HCT116 (cell line): ENCODE results near the gene DPY30. TPM values are rescaled to one million over a fixed set of nuclear protein-coding genes. Genes with fewer than 3 reads are reported as not detected.

Source experiments
- ATAC-seq: fragments of 200-7000 bp; cut with Tn5 transposase; 2 replicates; pipeline ENCODE4 v1.9.1; 2020; ENCODE audit warnings: mild to moderate bottlenecking, moderate library complexity
- BruUV-seq: library from RNA; stranded (reverse); fragments of 400-500 nt; replicated peaks from 2 replicates; lab custom pipeline; 2021; lab: Mats Ljungman, UMichigan
- CTCF ChIA-PET: fragments of 300-600 bp; sonication (Branson Sonifier 250); formaldehyde crosslinking; loops from one replicate; lab custom pipeline; 2021; ENCODE audit warnings: antibody characterized with exemption; lab: Charles Lee
- POLR2A ChIA-PET: fragments of 300-600, 350-600 bp; sonication (Branson Sonifier 250); formaldehyde crosslinking; loops from one replicate; lab custom pipeline; 2021; ENCODE audit warnings: antibody characterized with exemption; lab: Charles Lee
- RAD21 ChIA-PET, 2 experiments: fragments of 300-600 bp; sonication (Branson Sonifier 250); formaldehyde crosslinking; loops; one replicate each; lab custom pipeline; 2023; ENCODE audit warnings: low total read pairs in 2 of 2; ENCODE audit not compliant: uncharacterized antibody in 2 of 2, unreplicated experiment in 2 of 2, low non-redundant PET in 1 of 2; lab: Charles Lee
- DNase-seq: peaks from one replicate; pipeline ENCODE4 v3.0.0-alpha.2; 2010; ENCODE audit warnings: low read depth, low spot score
- H2AFZ ChIP-seq: fragments of 200-600 bp; shearing (Covaris generic), sonication (generic); 2 replicates; pipeline ENCODE4 v1.6.1; 2017; ENCODE audit warnings: low read depth, mixed run types, mixed read lengths, antibody characterized with exemption, low read length; ENCODE audit not compliant: poor library complexity, severe bottlenecking
- H3K27ac ChIP-seq: 2 replicates; pipeline ENCODE4 v1.5.1; 2012; ENCODE audit warnings: low read depth, low read length
- H3K27me3 ChIP-seq: fragments of 200-600 bp; sonication (generic); 2 replicates; pipeline ENCODE4 v1.6.1; 2016; ENCODE audit warnings: mixed run types, low read length, mixed read lengths; ENCODE audit not compliant: insufficient read depth
- H3K36me3 ChIP-seq, 2 experiments: fragments of 200-500 bp in 1 of 2; fragments of 200-600 bp in 1 of 2; sonication (Bioruptor generic) in 1 of 2; sonication (generic) in 1 of 2; 2 replicates each; pipeline versions ENCODE4 v1.5.1 to v1.6.1; 2014 to 2016; ENCODE audit warnings: low read length in 2 of 2, inconsistent platforms in 1 of 2, mixed read lengths in 1 of 2, mixed run types in 1 of 2; ENCODE audit not compliant: insufficient read depth in 2 of 2, control insufficient read depth in 1 of 2
- H3K4me1 ChIP-seq, 2 experiments: fragments of 200-600 bp in 1 of 2; sonication (generic) in 1 of 2; 2 replicates each; pipeline versions ENCODE4 v1.5.1 to v1.6.1; 2012 to 2017; ENCODE audit warnings: low read length in 2 of 2, inconsistent platforms in 1 of 2, mild to moderate bottlenecking in 1 of 2, mixed read lengths in 1 of 2, mixed run types in 1 of 2, moderate library complexity in 1 of 2; ENCODE audit not compliant: insufficient read depth in 2 of 2, control insufficient read depth in 1 of 2
- H3K4me2 ChIP-seq: fragments of 200-600 bp; sonication (generic); 2 replicates; pipeline ENCODE4 v1.6.1; 2017; ENCODE audit warnings: mixed run types, low read length, mixed read lengths
- H3K4me3 ChIP-seq, 2 experiments: fragments of 200-600 bp in 1 of 2; sonication (generic) in 1 of 2; replicated peaks in 1 of 2; 2 replicates each; pipeline ENCODE4 v1.5.1; 2011 to 2016; ENCODE audit warnings: low read length in 2 of 2, control low read depth in 1 of 2, low read depth in 1 of 2, mild to moderate bottlenecking in 1 of 2, mixed read lengths in 1 of 2, mixed run types in 1 of 2
- H3K79me2 ChIP-seq: fragments of 200-600 bp; sonication (generic); 2 replicates; pipeline ENCODE4 v1.6.1; 2017; ENCODE audit warnings: mild to moderate bottlenecking, mixed run types, low read length, moderate library complexity, mixed read lengths; ENCODE audit not compliant: insufficient read depth
- H3K9ac ChIP-seq: fragments of 200-600 bp; sonication (generic); 2 replicates; pipeline ENCODE4 v1.6.1; 2016; ENCODE audit warnings: low read length, mixed read lengths
- H3K9me2 ChIP-seq: fragments of 200-600 bp; sonication (generic), shearing (Covaris generic); 2 replicates; pipeline ENCODE4 v1.6.1; 2017; ENCODE audit warnings: mixed run types, mild to moderate bottlenecking, moderate library complexity; ENCODE audit not compliant: insufficient read depth
- H3K9me3 ChIP-seq, 2 experiments: fragments of 200-500 bp in 1 of 2; fragments of 200-600 bp in 1 of 2; sonication (Bioruptor generic) in 1 of 2; sonication (generic) in 1 of 2; 2 replicates each; pipeline ENCODE4 v1.6.1; 2014 to 2017; ENCODE audit warnings: low read length in 2 of 2, mixed read lengths in 2 of 2, inconsistent platforms in 1 of 2, low read depth in 1 of 2, mild to moderate bottlenecking in 1 of 2, mixed run types in 1 of 2, moderate library complexity in 1 of 2; ENCODE audit not compliant: control insufficient read depth in 1 of 2, insufficient read depth in 1 of 2
- H4K20me1 ChIP-seq: fragments of 200-600 bp; sonication (generic), shearing (Covaris generic); 2 replicates; pipeline ENCODE4 v1.6.1; 2017; ENCODE audit warnings: mixed run types, mild to moderate bottlenecking, moderate library complexity; ENCODE audit not compliant: insufficient read depth
- ATF3 ChIP-seq: IDR thresholded peaks from 2 replicates; pipeline ENCODE4 v1.6.1; 2012
- CBX3 ChIP-seq: IDR thresholded peaks from 2 replicates; pipeline ENCODE4 v1.6.1; 2012; ENCODE audit warnings: low read depth
- CEBPB ChIP-seq: IDR thresholded peaks from 2 replicates; pipeline ENCODE4 v1.6.1; 2012; ENCODE audit warnings: low read depth
- CTCF ChIP-seq, 3 experiments: fragments of 200-600 bp in 1 of 3; sonication (generic) in 1 of 3; IDR thresholded peaks in 2 of 3; conservative IDR thresholded peaks in 1 of 3; 2 replicates each; pipeline ENCODE4 v1.5.1; 2012 to 2017; ENCODE audit warnings: low read depth in 2 of 3, low read length in 2 of 3, antibody characterized with exemption in 1 of 3, borderline replicate concordance in 1 of 3, control low read depth in 1 of 3, mild to moderate bottlenecking in 1 of 3, mixed read lengths in 1 of 3, mixed run types in 1 of 3, moderate library complexity in 1 of 3; ENCODE audit not compliant: insufficient read depth in 1 of 3
- ELF1 ChIP-seq: IDR thresholded peaks from 2 replicates; pipeline ENCODE4 v1.6.1; 2012; ENCODE audit warnings: low read depth, borderline replicate concordance
- EZH2 ChIP-seq: fragments of 200-600 bp; sonication (generic); IDR thresholded peaks from 2 replicates; pipeline ENCODE4 v1.6.1; 2017; ENCODE audit warnings: antibody characterized with exemption, mixed run types
- FOSL1 ChIP-seq: IDR thresholded peaks from 2 replicates; pipeline ENCODE4 v1.6.1; 2012; ENCODE audit warnings: low read depth
- JUND ChIP-seq: IDR thresholded peaks from 2 replicates; pipeline ENCODE4 v1.6.1; 2012
- POLR2A ChIP-seq: IDR thresholded peaks from 2 replicates; pipeline ENCODE4 v1.7.0; 2011; ENCODE audit warnings: borderline replicate concordance; ENCODE audit not compliant: insufficient read depth, insufficient read length; ENCODE audit errors: extremely low read depth
- POLR2AphosphoS5 ChIP-seq: IDR thresholded peaks from 2 replicates; pipeline ENCODE4 v1.6.1; 2011; ENCODE audit warnings: mild to moderate bottlenecking, low read depth, low read length, moderate library complexity
- RAD21 ChIP-seq: IDR thresholded peaks from 2 replicates; pipeline ENCODE4 v1.6.1; 2012; ENCODE audit warnings: low read depth, mild to moderate bottlenecking
- SIN3A ChIP-seq: IDR thresholded peaks from 2 replicates; pipeline ENCODE4 v1.6.1; 2012; ENCODE audit warnings: low read depth
- SP1 ChIP-seq: IDR thresholded peaks from 2 replicates; pipeline ENCODE4 v1.6.1; 2012; ENCODE audit warnings: low read depth
- TCF7L2 ChIP-seq: IDR thresholded peaks from 2 replicates; pipeline ENCODE4 v1.7.0; 2011; ENCODE audit warnings: borderline replicate concordance, inconsistent platforms; ENCODE audit not compliant: insufficient read depth, insufficient read length; ENCODE audit errors: extremely low read depth
- YY1 ChIP-seq: IDR thresholded peaks from 2 replicates; pipeline ENCODE4 v1.6.1; 2011; ENCODE audit warnings: low read length, low read depth, moderate library complexity, mild to moderate bottlenecking; ENCODE audit not compliant: insufficient replicate concordance; ENCODE audit errors: extremely low read depth
- ZFX ChIP-seq: fragments of 450-650 bp; IDR thresholded peaks from 2 replicates; pipeline ENCODE4 v1.6.1; 2017
- intact Hi-C: fragments of 100-400 bp; cut with micrococcal nuclease; formaldehyde crosslinking; loops from 2 replicates; pipeline ENCODE4 v1.10.0; 2022
- total RNA-seq: library from RNA; stranded (reverse); gene quantifications from one replicate; pipeline ENCODE4 v1.2.1, GENCODE V29; 2021; ENCODE audit not compliant: unreplicated experiment
- TF ChIP-seq, protein P1 (sequence below): IDR thresholded peaks from 2 replicates; pipeline ENCODE4 v1.6.1; 2012
- TF ChIP-seq, protein P2 (sequence below): IDR thresholded peaks from 2 replicates; pipeline ENCODE4 v1.6.1; 2011; ENCODE audit warnings: mild to moderate bottlenecking, low read length, moderate library complexity; ENCODE audit not compliant: insufficient replicate concordance; ENCODE audit errors: extremely low read depth
- TF ChIP-seq, protein P3 (sequence below): IDR thresholded peaks from 2 replicates; pipeline ENCODE4 v1.6.1; 2012; ENCODE audit warnings: low read depth

The DPY30 gene
- total RNA-seq, 1 experiment from 2014 or later, result 79.5 TPM

DNA sequence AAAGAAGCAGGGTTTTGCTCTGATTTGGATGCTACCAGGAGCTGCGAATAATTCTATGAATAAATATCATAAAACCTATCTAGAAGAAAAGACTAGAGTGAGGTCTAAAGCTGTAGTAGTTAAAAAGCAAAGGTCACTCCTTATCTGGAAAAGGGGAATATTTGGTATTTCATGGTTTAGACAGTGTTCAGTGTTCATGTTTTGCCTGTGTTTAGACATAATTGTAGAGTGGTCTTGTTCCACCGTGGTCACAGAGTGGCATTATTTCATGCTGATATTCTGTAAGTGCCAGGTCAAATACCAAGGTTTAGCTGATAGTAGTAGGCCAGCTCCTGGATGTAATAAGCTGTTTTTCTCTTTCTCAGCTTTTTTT, 34.5 kb upstream of the DPY30 start (continued):
- TF ChIP-seq TCF7L2, result no peak
- TF ChIP-seq EZH2, result no peak
- TF ChIP-seq ELF1, result no peak
- no peak for TF ChIP-seq FOSL1
- no peak for TF ChIP-seq SP1

DNA sequence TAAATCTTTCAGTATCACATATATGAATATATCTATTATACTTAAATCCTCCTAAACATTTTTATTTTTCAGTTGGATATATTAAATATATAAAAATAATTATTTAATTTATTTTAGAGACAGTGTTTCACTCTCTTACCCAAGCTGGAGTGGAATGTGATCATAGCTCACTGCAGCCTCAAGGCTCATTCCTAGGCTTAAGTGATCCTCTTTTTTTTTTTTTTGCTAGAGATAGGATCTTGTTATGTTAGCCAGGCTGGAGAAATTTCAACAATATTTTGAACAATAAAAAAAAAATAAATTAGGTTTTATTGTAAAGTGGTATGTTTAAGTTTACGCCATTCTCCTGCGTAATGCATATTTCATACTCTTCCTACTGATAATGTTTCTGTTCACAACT, 27.9 kb upstream of the DPY30 start:
- intact Hi-C loops, result no loop called here
- no peak for DNase-seq
- Histone ChIP-seq H4K20me1 (no peaks in the 10 kb centered on the region), H3K4me1 (peaks cover 0 to 8% of the 10 kb centered on the region in 2 experiments; a peak in 2 of 4 replicates), H3K27ac (no peak overlapping the region), H3K79me2 (no peaks in the 10 kb centered on the region; the same call in 1 of the 2 replicates), H3K9ac (no peak overlapping the region), H3K4me2 (no peak overlapping the region), H3K4me3 (no peak overlapping the region), H3K36me3 (no peaks in the 10 kb centered on the region), H3K9me3 (no peaks in the 10 kb centered on the region), H2AFZ (no peak overlapping the region), H3K27me3 (no peaks in the 10 kb centered on the region), H3K9me2 (no peaks in the 10 kb centered on the region)
- POLR2A ChIA-PET, result interaction anchor here (0.8 kb wide), 1 partner anchor 13 kb away, joined by 3 read pairs; no protein-coding TSS in a partner anchor
- no TSS peak for BruUV-seq
- CTCF ChIA-PET, result no interaction called here
- RAD21 ChIA-PET, result no interaction called here
- ATAC-seq, result no peak
- no peak for TF ChIP-seq POLR2AphosphoS5
- TF ChIP-seq TCF7L2, result no peak
- TF ChIP-seq CBX3, result no peak
- TF ChIP-seq SP1, result no peak
- no peak for TF ChIP-seq CEBPB
- no peak for TF ChIP-seq SIN3A
- TF ChIP-seq POLR2A, result no peak
- no peak for TF ChIP-seq CTCF (IDR thresholded peaks at IDR 0.05 in 2 of 3, conservative IDR thresholded peaks at IDR 0.05 in 1 of 3; ENCODE audit: borderline replicate concordance in 1 of 3, insufficient read depth in 1 of 3, low read depth in 2 of 3, low read length in 2 of 3)
- no peak for TF ChIP-seq FOSL1
- TF ChIP-seq ZFX, result no peak
- no peak for TF ChIP-seq JUND
- TF ChIP-seq EZH2, result no peak
- TF ChIP-seq ATF3, result no peak
- TF ChIP-seq, protein P1, sequence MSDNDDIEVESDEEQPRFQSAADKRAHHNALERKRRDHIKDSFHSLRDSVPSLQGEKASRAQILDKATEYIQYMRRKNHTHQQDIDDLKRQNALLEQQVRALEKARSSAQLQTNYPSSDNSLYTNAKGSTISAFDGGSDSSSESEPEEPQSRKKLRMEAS, result no peak
- no peak for TF ChIP-seq RAD21
- no peak for TF ChIP-seq YY1
- TF ChIP-seq, protein P2, sequence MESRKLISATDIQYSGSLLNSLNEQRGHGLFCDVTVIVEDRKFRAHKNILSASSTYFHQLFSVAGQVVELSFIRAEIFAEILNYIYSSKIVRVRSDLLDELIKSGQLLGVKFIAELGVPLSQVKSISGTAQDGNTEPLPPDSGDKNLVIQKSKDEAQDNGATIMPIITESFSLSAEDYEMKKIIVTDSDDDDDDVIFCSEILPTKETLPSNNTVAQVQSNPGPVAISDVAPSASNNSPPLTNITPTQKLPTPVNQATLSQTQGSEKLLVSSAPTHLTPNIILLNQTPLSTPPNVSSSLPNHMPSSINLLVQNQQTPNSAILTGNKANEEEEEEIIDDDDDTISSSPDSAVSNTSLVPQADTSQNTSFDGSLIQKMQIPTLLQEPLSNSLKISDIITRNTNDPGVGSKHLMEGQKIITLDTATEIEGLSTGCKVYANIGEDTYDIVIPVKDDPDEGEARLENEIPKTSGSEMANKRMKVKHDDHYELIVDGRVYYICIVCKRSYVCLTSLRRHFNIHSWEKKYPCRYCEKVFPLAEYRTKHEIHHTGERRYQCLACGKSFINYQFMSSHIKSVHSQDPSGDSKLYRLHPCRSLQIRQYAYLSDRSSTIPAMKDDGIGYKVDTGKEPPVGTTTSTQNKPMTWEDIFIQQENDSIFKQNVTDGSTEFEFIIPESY, result no peak
- TF ChIP-seq, protein P3, sequence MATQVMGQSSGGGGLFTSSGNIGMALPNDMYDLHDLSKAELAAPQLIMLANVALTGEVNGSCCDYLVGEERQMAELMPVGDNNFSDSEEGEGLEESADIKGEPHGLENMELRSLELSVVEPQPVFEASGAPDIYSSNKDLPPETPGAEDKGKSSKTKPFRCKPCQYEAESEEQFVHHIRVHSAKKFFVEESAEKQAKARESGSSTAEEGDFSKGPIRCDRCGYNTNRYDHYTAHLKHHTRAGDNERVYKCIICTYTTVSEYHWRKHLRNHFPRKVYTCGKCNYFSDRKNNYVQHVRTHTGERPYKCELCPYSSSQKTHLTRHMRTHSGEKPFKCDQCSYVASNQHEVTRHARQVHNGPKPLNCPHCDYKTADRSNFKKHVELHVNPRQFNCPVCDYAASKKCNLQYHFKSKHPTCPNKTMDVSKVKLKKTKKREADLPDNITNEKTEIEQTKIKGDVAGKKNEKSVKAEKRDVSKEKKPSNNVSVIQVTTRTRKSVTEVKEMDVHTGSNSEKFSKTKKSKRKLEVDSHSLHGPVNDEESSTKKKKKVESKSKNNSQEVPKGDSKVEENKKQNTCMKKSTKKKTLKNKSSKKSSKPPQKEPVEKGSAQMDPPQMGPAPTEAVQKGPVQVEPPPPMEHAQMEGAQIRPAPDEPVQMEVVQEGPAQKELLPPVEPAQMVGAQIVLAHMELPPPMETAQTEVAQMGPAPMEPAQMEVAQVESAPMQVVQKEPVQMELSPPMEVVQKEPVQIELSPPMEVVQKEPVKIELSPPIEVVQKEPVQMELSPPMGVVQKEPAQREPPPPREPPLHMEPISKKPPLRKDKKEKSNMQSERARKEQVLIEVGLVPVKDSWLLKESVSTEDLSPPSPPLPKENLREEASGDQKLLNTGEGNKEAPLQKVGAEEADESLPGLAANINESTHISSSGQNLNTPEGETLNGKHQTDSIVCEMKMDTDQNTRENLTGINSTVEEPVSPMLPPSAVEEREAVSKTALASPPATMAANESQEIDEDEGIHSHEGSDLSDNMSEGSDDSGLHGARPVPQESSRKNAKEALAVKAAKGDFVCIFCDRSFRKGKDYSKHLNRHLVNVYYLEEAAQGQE, result no peak
